Osteocyte (in vitro differentiated cells): ENCODE results near the gene POLN. TPM values are rescaled to one million over a fixed set of nuclear protein-coding genes. Genes with fewer than 3 reads are reported as not detected.

Experiments used
- DNase-seq: peaks from one replicate; pipeline ENCODE4 v3.0.0; 2021; ENCODE audit warnings: mixed read lengths; ENCODE audit not compliant: unreplicated experiment; ENCODE audit errors: extremely low spot score
- H3K27ac Mint-ChIP-seq: one replicate; pipeline ENCODE4 v1.8.0; 2021; ENCODE audit warnings: mild to moderate bottlenecking, mixed read lengths; ENCODE audit not compliant: unreplicated experiment
- H3K27me3 Mint-ChIP-seq: one replicate; pipeline ENCODE4 v1.8.0; 2021; ENCODE audit warnings: mixed read lengths; ENCODE audit not compliant: unreplicated experiment
- H3K36me3 Mint-ChIP-seq: one replicate; pipeline ENCODE4 v1.8.0; 2021; ENCODE audit warnings: mixed read lengths; ENCODE audit not compliant: unreplicated experiment
- H3K4me1 Mint-ChIP-seq: one replicate; pipeline ENCODE4 v1.8.0; 2021; ENCODE audit warnings: mixed read lengths; ENCODE audit not compliant: unreplicated experiment
- H3K4me3 Mint-ChIP-seq: one replicate; pipeline ENCODE4 v1.8.0; 2021; ENCODE audit warnings: mild to moderate bottlenecking, moderate library complexity, mixed read lengths; ENCODE audit not compliant: unreplicated experiment
- H3K9me3 Mint-ChIP-seq: one replicate; pipeline ENCODE4 v1.8.0; 2021; ENCODE audit warnings: mixed read lengths; ENCODE audit not compliant: unreplicated experiment
- CTCF ChIP-seq: fragments of 200-600 bp; sonication (generic); IDR thresholded peaks from 2 replicates; pipeline ENCODE4 v1.5.0; 2021; ENCODE audit warnings: antibody characterized with exemption, mild to moderate bottlenecking, moderate library complexity
- total RNA-seq: library from RNA; stranded (reverse); gene quantifications from 2 replicates; pipeline ENCODE4 v1.2.1, GENCODE V29; 2021

The POLN gene
- total RNA-seq, 1 donor from 2014 or later: 4.2 TPM

- H3K4me3 Mint-ChIP-seq: no peak overlapping the region
These were observed 26.7 kb upstream of the POLN start for GRCh38 chr4:2268357-2269205.

GRCh38 chr4:2267841-2268240 lies 25.9 kb upstream of the POLN start:
- no peak overlapping the region for H3K27ac Mint-ChIP-seq
- no peak overlapping the region for H3K4me3 Mint-ChIP-seq
- no peaks in the 10 kb centered on the region for H3K27me3 Mint-ChIP-seq
- TF ChIP-seq CTCF: no peak
- no peaks in the 10 kb centered on the region for H3K36me3 Mint-ChIP-seq
- no peak for DNase-seq
- H3K9me3 Mint-ChIP-seq: no peaks in the 10 kb centered on the region
- no peaks in the 10 kb centered on the region for H3K4me1 Mint-ChIP-seq

More at GRCh38 chr4:2268357-2269205, 26.7 kb upstream of the POLN start:
- no peak for DNase-seq
- Mint-ChIP-seq H3K4me1 (no peaks in the 10 kb centered on the region), H3K27ac (no peak overlapping the region), H3K36me3 (no peaks in the 10 kb centered on the region), H3K27me3 (no peaks in the 10 kb centered on the region), H3K9me3 (no peaks in the 10 kb centered on the region)
- no peak for TF ChIP-seq CTCF

- DNase-seq: no peak
- Mint-ChIP-seq H3K27me3 (no peaks in the 10 kb centered on the region), H3K27ac (no peak overlapping the region), H3K4me1 (no peaks in the 10 kb centered on the region), H3K4me3 (no peak overlapping the region), H3K36me3 (no peaks in the 10 kb centered on the region), H3K9me3 (no peaks in the 10 kb centered on the region)
- no peak for TF ChIP-seq CTCF
These were observed 25.4 kb upstream of the POLN start for GRCh38 chr4:2267320-2267811.

- no peak for TF ChIP-seq CTCF
- H3K9me3 Mint-ChIP-seq: no peaks in the 10 kb centered on the region
- no peak overlapping the region for H3K27ac Mint-ChIP-seq
- no peaks in the 10 kb centered on the region for H3K4me1 Mint-ChIP-seq
- no peaks in the 10 kb centered on the region for H3K36me3 Mint-ChIP-seq
- no peak overlapping the region for H3K4me3 Mint-ChIP-seq
- no peak for DNase-seq
- H3K27me3 Mint-ChIP-seq: no peaks in the 10 kb centered on the region
These were observed 24.9 kb upstream of the POLN start for GRCh38 chr4:2266821-2267220.

GRCh38 chr4:2266181-2266580 lies 24.3 kb upstream of the POLN start:
- H3K36me3 Mint-ChIP-seq: no peaks in the 10 kb centered on the region
- no peaks in the 10 kb centered on the region for H3K27me3 Mint-ChIP-seq
- H3K9me3 Mint-ChIP-seq: no peaks in the 10 kb centered on the region
- H3K4me1 Mint-ChIP-seq: no peaks in the 10 kb centered on the region
- no peak for TF ChIP-seq CTCF
- DNase-seq: no peak
- no peak overlapping the region for H3K4me3 Mint-ChIP-seq
- no peak overlapping the region for H3K27ac Mint-ChIP-seq
